NCI-H1417 treated with DMSO at 0.1 percent for 48 hours (cell line): Measurements from ENCODE around the gene MOXD1.

Source experiments
- DNase-seq: peaks from one replicate; lab custom pipeline; 2025; lab: John Stamatoyannopoulos, UW

The MOXD1 gene

DNA sequence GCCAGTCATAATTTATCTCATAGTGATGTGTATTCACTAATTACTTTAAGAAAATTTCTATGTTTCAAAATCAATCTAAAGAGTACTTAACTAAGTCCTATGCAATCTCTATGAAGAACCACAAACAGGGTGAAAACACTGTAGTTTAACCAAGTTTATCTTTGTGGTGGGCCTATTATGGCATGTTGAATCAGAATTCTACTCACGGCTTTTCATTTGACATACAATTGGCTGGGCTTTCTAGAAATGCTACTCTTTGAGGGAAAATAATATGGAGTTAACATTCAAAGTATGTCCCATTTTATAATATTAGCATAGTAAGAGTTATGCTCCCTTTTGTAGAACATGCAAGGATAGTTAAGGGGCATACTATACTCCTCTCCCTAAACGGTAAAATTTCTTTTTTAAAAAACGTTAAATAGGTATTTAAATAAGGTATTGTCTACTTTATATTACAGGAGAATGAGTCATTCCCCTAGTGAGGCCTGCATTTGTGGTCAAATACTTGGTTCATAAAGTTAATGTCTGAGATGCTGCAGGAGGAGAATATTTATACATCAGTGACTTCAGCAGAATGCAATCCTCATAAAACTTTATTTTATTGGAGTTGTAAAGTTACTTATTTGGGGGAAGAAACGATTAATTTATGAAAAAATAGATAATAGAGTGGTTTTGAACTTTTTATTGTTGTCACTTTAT, 1.8 kb downstream of the MOXD1 start:
- no peak for DNase-seq

DNA sequence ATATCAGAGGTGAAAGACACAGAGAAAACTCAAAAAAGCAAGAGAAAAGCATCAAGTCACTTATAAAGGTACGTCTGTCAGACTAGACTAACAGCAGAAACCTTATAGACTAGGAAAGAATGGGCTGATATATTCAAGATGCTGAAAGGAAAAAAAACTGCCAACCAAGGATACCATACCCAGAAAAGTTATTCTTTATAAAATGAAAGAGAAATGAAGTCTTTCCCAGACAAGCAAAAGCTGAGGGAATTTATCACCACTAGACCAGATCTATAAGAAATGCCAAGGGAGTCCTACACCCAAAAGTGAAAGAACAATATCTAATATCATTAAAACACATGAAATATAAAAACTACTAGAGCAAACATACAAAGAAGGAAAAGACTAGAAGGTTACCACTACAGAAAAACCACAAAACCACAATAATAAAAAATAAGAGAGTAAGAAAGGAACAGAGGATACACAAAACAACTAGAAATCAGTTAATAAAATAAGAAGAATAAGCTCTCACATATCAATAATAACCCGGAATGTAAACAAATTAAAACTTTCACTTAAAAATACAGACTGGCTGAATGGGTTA, 6.2 kb downstream of the MOXD1 start:
- DNase-seq = no peak

DNA sequence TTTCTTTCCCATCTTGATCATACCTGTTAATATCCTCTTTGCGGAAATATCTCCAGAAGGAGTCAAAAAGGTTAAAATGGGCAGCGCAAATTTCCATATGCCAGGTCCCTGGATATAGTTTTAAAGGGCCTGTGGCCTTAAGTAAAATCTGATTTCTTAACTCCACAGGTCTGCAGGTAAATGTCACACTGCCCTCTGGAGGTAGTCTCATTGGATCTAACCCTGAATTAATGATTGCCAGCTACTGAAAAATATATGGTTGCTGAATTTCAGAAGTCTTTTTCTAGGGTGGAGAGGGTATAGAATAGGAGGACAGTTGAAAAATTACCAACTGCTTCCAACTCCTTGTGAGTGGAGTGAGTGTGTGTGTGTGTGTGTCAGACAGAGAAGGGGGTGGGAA, 8.5 kb downstream of the MOXD1 start:
- DNase-seq = no peak

DNA sequence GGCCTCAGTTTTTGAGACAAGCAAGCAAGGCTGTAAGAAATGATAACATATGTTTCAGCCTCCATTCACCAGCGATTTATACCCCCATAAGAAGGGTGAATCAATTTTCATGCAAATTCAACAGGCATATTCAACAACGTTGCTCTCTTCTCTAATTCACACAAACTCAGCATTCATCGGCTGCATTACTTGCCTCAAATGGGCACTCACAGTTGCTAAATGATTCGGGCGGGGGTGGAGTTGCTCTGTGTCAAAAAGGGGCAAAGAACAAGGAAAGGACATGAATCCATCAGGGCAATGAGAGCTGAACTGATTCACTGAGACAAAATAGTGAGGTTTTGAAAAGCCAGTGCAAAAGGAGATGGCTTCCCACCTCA, 9.0 kb downstream of the MOXD1 start:
- no peak for DNase-seq

DNA sequence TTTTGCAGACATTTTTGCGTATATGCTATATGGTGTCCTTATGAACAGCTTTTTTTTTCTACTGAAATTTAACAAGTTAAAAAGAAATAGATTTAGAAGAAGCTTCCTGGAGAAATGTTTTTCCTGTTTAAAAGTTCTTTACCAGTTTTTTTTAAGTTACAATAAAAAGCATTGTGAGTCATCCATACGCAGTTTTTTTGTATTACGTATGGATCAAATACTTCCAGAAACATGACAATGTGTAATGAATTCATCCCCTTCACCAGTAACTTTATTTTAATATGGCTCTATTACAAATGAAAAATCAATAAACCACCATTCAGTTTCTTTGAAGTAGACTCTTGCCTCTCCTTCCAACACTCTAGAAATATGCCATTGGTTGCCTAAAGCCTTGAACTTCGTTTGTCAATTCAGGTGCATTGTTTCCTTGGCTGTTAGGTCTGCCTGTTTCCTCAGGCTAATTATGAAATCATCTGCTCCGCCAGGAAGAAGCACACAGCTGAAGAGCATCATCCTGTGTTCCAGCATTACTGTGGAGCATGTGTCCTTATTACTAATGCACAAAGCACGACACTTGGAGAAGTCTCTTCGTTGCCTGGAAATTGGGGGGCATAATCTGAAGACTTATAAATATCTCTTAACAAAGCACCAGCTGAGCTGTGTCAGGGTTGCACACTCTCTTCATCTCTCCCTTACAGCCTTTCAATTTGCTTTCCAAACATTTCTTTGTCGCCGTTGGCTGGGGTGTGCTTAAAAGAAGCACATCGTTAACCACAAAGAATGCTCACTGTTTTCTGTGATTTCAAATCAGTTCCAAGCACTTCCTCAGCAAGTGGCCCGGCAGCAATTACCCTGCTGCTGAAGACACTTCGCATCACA, 9.6 kb downstream of the MOXD1 start:
- DNase-seq = no peak

DNA sequence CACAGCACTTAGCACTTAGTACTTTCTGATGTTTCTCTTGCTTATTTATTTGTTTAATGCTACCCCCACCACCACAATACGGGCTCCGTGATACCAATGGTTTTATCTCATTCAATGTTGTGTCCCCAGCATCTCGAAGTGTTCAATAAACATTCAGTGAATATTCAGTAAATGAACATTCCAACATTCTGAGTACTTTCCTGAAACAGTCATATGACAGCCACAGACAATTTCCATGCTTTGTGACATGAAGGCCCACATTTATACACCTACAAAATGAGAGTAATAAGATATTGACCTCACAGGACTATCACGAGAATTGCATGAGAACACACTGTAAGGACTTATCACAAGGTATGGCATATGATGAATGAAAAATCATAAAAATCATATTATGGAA, 10.8 kb downstream of the MOXD1 start:
- DNase-seq = no peak

DNA sequence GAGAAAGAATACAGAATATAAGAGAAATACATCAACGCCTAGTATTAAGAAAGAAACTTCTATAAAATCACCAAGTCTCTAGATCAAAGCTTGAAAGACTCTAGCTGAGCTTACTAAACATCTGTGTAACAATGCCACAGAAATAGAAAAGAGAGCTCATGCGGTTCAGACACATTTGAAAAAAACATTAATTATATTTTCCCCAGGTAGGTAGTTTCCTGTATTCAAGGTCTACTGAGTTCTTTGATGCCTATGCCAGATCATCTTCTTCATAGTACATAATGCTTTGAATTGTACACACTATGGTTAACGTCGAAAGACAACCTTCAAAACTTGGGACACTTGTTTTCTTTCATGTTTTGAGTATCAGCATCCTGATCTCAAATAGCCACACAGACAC, 11.3 kb downstream of the MOXD1 start:
- no peak for DNase-seq

DNA sequence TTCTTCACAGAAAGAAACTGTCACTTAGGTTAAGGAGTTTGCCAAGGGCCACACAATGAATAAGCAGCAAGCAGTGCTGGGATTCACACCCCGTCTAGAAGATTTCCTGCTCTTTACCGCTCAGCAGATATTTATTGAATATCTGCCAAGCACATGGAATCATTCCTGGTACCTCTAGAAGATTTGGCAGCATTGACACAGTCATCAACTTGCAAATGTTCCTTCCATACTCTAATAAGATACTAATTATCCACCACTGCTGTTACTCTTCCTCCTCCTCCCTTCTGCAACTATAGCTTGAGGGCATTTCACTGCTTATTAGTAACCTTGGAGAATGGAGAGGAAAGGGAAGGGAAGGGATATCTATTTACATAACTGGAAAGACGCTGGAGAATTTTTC, 13.0 kb downstream of the MOXD1 start:
- no peak for DNase-seq

DNA sequence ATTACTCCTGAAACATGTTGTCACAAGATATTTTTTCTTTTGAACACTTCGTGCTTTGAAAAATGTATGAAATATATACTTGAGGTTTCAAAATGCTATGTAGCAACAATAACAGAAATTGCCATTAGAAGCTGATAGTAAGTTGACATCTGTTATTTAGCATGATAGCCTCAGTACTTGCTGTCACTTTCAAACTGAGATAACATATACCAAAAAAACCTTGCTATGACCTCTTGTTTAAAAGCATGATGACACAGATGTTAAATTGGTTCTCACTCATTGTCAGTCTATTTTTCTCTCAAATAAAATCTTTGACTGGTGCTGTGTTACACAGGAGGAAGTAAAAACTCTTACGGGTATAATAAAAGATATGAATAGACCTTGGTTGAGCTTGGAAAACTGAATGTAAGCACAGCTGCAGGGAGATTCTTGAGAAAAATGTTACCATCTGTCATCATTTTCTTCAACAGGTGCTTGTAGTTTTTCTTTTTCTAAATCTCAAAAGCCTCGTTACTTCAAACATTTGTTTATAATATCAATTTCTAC, 18.6 kb downstream of the MOXD1 start:
- DNase-seq = no peak

DNA sequence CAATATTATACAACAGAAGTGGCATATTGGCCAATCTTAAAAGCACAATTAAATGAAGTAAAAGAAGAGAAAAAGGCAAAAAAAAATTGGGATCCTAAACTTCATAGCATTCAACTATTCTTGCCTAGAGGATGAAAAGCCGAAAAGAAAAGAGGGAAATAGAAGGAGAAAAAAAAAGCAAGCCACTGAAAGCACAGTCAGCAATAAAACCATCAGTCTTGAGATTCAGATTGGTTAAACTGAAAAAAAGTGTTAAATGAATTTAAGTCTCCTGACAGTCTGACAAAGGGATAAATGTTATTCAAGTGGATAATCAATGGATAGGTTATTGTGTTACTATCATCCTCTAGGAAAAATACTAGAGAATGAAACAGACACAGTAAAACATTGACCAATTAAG, 19.9 kb downstream of the MOXD1 start:
- DNase-seq = no peak

DNA sequence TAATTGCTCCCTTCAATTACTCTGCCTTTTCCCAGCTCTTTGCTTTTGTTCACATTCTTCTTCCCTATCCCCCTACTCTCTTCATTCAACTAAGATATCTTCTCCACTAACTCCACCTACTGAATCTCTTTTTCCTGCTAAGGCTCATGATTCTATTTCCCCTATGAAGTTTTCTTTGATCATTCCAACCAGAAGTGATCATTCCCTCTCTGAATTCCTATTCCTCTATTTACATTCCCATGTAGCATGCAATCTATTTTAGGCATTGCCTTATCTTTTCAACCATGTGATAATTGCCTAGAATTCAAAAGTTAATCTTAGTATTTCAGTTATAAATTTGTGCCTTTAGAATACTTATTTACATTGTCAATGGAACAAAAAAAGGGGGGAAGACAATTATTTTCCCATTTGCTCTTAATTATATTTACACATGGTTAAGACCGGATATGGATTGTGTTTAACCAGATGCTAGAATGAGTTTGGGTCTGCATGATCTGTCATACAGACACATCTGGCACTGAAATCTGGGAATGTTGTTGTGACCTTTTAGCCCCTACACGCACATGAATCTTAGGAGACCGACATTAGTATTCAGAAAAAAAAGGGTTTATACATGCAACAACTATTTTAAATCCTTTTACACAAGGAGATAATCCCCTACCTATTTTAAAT, 20.8 kb downstream of the MOXD1 start:
- peak; percentile 64 for DNase-seq

DNA sequence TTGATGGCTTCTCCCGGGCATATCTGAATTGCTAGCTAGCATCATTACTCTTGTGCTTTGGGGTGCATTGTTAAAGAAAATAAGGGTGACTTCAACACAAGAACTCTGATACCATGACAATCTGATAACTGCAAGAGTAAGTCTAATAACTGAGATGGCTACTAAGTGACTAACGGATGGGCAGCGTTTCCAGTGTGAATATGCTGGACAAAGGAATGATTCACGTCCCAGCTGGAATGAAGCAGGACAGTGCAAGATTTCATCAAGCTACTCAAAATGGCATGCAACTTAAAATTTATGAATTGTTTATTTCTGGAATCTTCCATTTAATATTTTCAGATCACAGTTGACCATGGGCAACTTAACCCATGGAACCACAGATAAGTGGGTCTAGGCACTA, 31.7 kb downstream of the MOXD1 start:
- DNase-seq = no peak

DNA sequence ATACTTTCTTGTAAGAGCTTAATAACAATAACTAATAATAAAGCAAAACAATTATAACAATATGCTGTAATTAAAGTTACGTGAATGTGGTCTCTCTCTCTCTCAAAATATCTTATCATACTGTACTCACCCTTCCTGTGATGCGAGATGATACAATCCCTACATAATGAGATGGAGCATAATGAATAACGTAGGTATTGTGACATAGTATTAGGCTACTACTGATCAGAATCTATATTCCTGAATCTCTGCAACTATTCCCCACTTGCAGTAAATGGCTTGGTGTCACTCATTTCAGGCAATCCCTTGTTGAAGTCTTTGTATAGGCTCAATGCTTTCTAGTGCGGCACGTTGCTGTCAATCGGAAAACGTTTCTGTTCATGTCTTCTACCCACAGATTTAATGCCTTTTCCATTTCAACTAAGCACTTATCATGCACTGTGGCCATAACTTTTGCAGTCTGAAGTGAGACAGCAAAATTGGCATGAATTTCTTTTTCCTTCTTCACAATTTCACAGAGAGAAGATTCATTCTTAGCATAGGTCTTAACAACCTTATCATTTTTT, 32.3 kb downstream of the MOXD1 start:
- no peak for DNase-seq

DNA sequence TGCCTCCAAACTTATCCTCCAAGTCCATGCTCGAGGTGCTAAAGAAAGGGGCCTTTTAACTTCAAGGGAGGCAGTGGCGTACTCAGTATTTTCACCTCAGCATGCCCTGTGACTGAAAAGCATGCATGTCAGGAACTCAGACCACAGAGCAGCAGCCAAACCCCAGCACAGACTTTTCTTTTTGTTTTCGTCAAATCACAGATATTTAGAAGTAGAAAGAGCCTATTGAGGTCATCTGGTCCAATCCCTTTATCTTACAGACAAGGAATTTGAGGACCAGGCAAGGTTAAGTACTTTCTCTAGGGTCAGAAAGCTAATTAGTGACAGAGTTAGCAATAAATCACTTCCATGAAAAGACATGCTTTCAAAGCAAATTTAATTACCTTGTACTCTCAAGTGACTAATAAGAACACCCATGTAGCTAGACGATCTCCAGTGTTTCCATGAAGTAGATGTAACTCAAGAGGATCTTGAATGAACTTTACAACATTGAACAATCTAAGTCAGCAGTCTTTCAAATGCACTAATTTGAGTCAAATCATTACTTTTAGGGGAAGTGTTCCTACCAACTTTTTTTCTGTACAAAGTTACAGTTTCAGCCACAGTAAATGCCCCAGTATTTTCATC, 35.9 kb downstream of the MOXD1 start:
- peak; percentile 51 for DNase-seq

DNA sequence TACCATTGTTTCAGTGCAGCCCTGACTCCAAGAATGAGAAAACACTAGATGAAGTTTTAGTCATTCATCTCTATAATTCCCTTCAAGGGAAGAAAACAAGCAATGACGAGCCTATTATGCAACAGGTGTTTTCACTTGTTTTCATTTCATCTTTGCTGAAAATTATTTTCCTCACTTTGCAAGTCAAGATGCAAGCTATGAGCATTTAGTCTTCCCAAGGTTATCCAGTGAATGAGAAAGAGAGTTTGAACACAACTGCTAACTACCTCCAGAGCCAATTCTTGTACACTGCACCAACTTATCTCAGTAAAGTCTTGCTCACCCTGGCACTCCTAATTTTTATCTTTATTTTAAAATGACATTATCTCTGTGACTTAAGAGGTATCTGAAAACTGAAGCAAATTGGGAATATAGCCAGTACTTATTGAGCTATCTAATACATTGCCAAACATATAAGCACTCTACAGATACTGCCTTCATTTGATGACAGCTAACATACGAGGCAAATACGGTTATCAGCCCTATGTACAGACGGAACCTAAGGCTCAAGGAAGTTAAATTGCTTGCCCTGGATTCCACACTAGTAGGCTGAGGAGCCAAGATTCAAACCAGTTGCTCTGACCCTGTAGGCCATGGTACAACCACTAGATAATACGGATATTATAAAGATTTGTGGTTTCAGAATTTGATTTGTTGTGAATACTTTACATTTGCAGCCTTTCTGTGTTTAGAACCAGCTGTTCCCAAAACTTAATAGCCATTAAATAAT, 36.8 kb downstream of the MOXD1 start:
- DNase-seq = no peak

DNA sequence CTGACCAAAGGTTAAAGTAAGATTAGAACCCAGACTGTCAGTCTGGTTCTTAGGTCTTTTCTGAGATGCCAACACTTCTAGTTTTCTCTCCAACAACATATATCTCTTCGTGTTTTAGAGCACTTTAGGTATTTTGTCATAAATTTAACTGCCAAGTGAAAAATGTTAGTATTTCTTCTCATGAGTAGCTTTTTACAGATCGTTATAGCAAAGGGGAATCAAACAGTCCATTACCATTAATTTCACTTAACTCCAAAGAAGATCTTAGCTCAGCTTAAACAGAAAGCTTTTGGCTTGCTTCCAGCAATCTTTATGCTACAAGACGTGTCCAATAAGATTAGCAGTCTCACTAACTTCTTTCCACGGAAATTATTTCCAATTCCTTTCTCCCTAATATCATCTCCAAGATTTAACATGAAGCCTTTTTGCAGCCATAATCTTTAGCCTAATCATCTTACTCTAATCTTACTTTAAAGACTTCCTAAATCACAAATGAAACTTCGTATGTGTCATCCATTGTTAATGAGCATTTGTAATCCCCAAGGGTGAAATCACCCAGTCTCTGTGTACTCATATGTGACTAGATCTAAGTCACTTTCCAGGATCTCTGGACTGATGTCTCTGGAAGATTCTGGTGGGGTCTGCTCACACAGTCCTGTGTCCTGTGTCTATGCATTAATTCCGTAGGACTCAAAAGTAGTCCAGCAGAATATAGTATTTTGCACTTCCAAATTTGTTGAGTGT, 38.7 kb downstream of the MOXD1 start:
- DNase-seq = no peak

DNA sequence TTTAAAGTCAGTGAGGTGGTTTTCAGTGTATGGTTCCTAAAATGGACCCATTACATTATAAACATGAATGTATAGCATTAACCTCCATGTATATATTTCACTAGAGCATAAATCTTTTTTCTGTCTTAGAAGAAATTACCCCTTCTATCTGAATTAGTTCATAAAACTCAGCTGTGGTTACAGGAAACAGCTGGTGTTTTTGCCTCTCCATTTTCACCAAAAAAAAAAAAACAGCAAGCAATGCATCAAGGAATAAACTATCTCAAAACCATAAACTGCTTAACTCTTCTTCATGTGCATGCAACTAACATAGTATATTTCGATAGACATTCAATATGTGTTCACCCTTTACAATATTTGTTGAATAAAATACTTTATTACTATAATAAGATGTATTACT, 40.2 kb downstream of the MOXD1 start:
- no peak for DNase-seq

DNA sequence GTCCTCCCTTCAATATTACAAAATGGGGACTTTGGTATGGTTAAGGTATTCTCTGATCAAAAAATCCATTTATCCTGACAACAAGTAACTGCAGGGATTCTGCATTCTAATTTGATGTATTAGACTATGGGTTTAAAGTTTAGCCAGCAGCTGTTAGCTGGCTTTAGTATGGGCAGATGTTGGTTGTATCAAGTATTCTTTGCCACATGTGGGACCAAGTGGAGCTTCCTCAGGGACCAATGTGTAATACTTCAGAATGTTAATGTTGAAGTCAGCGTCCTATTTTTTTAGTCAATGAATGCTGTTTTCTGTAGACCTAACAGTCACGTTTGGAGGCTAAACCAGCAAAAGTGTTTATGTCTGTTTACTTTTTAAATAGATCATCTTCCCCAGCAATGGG, 41.4 kb downstream of the MOXD1 start:
- no peak for DNase-seq

DNA sequence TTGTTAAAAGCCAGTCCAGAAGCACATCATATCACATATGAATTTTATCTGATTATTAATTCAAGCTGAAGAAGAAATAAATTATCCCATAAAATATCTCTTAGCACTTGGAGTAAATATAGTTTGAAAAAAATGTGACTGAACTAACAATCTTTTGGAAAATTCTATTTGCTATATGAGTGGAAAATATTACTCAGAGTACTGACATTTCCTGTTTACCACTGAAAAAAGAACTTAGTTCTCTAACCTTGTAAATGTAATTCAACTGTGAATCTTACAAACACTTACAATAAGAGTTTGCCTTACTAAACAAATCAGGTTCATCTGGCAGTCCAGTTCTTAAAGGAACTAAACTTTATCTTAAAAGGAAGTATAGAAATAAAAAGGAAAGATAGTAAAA, 44.2 kb downstream of the MOXD1 start:
- no peak for DNase-seq

DNA sequence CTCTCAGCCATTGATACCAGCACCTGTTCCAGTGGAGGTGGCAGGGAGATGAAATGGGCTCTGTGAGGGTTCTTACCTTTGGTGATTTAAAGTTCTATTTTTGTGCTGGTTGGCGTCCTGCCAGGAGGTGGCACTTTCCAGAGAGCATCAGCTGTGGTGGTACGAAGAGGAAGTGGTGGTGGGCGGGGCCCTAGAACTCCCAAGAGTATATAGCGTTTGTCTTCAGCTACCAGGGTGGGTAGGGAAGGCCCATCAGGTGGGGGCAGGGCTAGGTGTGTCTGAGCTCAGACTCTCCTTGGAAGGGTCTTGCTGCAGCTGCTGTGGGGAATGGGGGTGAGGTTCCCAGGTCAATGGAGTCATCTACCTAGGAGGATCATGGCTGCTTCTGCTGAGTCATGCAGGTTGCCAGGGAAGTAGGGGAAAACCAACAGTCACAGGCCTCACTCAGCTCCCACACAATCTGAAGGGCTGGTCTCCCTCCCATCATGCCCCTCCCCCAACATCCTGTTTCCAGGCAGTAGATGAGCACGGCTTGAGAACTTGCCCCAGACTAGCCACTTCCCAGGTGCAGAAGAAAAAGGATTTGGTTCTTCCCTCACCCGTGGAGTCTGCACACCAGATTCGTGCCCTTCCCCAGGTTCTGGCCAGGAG, 46.6 kb downstream of the MOXD1 start:
- no peak for DNase-seq
